Glomerular visceral epithelial cell (primary cell): ENCODE measurements around the gene FRRS1.
"Not testable (repeated sequence)": the region's sequence is repeated elsewhere in the genome, so short reads cannot be mapped to it uniquely, and the experiment has no call there.

Experiments used
- DNase-seq: peaks from one replicate; pipeline ENCODE4 v3.0.0-alpha.2; 2016; ENCODE audit errors: extremely low spot score

FRRS1 gene

GRCh38 chr1:99764909-99765308 lies 1.5 kb downstream of the FRRS1 start:
- DNase-seq = no peak

GRCh38 chr1:99764439-99764838 lies 2.0 kb downstream of the FRRS1 start:
- no peak for DNase-seq

DNA sequence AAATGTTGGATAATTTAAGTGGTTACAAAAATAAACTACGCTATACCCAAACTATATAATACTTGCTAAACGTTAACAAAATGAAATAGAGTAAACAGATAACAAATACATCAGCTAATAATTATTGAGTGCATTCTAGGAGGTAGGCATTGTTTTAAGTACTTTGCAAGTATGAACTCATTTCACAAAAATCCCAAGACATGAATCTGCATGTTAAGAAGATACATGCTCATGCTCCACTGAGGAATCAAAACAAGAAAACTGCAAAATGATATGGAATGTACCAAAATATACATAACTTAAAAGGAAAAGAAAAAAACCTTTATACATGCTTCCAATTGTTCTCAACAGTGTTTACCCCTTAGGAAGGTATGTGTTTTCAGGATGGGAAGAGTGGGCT lies 2.5 kb downstream of the FRRS1 start:
- DNase-seq = no peak

- DNase-seq = no peak
Measured at GRCh38 chr1:99761774-99762173, 4.7 kb downstream of the FRRS1 start.

DNA sequence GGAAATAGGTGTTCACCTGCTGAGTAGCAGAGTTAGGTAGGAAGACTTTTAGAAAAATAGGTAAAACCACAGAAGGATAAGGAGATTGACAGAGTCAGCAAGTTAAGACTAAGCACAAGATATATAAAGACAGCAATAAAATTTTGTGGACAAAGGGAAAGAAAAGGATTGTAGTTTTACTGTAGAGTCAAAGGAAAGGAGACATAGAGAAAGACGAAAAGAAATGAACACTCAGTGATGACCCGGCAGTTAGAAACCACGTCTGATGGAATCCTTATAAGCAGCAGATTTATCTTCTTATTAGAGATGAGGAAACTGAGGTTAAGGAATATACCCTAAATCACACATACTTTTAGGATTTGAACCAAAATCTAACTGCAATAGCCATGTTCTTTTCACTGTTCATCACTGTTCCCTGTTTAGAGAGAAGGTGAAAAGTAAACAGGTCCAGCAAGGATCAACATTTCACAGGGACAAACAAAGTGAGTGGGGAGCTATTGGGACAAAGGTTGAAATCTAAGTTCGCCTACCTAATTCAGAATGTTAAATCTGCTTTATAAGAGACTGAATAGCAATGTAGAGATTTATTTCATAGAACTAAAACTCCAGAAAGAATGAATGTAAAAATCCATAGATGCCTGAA lies 6.8 kb downstream of the FRRS1 start:
- DNase-seq = no peak

DNA sequence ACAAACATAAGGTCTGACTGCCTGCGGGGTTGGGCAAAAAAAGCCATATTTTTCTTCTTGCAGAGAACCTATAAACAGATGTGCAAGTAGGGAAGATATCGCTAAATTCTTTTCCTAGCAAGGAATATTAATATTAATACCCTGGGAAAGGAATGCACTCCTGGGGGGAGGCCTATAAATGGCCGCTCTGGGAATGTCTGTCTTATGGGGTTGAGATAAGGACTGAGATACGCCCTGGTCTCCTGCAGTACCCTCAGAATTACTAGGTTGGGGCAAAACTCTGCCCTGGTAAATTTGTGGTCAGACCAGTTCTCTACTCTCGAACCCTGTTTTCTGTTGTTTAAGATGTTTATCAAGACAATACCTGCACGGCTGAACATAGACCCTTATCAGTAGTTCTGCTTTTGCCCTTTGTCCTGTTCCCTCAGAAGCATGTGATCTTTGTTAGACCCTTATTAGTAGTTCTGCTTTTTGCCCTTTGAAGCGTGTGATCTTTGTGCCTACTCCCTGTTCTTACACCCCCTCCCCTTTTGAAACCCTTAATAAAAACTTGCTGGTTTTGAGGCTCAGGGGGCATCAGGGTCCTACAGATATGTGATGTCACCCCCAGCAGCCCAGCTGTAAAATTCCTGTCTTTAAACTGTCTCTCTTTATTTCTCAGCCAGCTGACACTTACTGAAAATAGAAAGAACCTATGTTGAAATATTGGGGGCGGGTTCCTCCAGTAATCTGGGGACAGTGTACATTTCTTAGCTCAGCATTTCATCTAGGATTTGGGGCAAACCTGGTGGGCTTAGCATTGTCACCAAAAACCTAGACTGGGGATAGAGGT lies 7.5 kb downstream of the FRRS1 start:
- DNase-seq = not testable (repeated sequence)

DNA sequence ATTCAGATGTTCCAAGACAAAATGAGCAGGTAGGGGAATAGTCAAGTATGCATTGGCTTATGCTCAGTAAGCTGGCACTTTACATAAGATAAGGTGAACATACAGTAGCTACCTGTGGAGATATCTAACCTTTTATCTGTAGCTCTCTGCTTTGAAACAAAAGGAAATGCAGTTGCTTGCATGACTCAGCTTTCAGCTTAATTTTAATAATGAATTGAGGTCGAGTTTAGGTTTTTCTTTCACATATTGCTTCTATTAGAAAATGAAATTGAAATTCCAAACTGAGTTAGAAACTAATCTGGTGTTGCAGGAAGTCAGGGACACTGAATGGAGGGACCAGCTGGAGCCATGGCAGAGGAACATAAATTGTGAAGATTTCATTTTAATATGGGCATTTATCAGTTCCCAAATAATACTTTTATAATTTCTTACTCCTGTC lies 8.3 kb downstream of the FRRS1 start:
- no peak for DNase-seq

DNA sequence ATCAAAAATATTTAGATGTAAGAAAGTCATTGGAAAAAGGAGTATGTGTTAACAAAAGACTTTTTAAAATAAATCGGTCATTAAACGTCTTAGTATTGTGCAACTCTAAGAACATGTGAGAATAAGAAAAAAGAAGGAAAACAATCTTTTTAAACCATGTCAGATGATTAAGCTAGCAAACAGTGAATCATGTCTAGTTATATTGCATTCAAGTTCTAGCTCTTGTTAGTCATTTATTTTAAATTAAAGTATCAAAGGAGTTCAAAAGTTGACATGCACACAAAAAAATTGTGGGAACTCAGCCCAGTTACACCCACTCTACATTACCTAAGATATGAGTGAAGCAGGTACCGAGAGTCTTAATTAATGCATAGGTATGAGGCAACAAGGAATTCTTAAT lies 9.8 kb downstream of the FRRS1 start:
- DNase-seq = no peak

- DNase-seq = no peak
Measured at GRCh38 chr1:99755664-99756063, 10.8 kb downstream of the FRRS1 start.

DNA sequence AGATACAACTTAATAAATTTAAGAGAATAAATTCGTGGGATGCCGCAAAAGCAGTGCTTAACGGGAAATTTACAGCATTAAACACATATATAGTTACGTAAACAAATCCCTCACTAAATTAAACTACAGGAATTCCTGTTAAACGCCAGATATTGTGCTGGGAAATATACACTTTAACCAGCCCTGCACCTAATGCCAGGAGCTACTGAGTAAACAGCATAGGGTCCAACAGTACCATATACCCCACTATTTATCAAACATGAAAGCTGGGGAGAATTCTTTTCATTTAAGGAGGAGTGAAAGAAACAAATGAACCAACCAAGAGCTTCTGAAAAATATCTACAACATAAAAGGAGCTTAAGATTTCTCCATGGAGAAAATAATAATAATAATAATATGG lies 11.7 kb downstream of the FRRS1 start:
- DNase-seq = no peak

- DNase-seq = no peak
Measured at GRCh38 chr1:99754055-99754626, 12.3 kb downstream of the FRRS1 start.

DNA sequence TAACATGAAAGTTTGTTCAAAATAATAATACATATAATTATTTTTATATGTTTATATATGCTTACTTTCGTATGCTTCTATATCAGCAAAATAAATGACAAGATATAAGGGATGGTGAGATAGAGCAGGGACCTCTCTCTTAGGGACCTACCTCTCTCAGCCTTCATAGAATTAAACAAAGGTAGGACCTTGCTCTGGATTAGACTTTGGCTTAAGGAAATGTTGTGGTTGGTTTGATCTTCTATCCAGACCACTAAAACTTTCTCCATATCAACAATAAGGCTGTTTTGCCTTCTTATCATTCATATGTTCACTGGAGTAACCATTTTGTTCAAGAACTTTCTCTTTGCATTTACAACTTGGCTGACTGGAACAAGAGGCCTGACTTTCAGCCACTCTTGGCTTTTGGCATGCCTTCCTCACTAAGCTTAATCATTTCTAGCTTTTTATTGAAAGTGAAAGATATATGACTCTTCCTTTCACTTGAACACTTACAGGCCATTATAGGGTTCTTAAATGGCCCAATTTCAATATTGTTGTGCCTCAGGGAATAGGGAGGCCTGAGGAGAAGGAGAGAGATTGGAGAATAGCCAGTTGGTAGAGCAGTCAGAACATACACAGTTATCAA lies 14.4 kb downstream of the FRRS1 start:
- peak; percentile 17 for DNase-seq

DNA sequence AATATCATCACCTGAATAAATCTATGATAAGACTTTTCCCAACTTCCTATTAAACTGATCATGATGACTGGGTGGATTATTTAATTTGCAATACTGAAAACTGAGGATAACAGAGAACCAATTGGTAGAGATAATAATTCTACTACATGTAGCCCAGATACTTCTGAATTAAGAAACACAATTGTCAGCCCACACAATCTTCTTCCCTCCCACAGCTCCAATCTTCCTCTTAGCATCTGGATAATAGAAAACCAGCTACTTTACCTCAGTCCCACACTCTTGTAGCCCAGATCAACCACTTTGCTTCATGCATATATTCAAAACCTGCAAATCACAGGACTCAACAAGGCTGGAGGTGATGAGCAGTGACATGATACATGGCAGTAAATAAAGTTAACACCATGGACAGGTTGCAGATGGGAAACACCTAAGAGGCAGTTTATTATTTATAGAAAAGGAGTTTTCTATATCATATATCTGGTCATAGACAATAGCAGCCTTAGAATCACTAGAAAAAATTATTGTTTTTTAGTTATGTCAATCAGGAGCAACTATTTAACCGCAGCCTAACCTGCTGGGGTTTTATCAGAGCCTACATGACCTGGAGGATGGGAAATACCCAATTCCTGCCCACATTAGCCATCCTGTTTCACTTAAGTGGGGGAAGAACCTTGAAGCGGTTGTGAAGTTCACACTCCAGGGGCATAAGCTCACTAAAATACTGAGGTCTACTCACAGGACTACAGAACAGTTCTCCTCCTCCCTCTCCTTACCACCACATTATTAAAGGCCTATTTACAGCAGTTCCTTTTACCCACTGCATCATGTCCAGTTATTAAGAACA lies 16.7 kb downstream of the FRRS1 start:
- no peak for DNase-seq

GRCh38 chr1:99748419-99748818 lies 18.0 kb downstream of the FRRS1 start:
- no peak for DNase-seq

- DNase-seq = no peak
Measured at GRCh38 chr1:99745684-99746083, 20.8 kb downstream of the FRRS1 start.

- DNase-seq = no peak
Measured at GRCh38 chr1:99745061-99745460, 21.4 kb downstream of the FRRS1 start.

DNA sequence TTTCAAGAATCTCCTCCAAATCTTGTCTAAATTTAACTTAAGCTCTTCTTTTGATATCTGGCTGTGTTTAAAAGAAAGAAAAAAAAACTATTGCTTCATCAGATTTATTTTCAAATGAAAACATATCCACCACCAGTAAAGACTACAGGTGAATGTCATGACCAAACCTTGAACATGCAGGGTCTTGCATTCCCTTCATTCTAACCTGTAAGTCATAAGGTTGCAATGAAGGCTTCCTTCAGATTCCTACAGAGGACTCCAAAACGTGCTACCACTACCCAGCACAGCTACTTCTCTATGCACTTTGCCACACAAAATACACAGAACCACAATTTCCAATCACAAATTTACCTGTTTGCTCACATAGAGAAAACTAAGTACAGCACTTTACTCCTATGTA lies 26.3 kb downstream of the FRRS1 start:
- DNase-seq = no peak

DNA sequence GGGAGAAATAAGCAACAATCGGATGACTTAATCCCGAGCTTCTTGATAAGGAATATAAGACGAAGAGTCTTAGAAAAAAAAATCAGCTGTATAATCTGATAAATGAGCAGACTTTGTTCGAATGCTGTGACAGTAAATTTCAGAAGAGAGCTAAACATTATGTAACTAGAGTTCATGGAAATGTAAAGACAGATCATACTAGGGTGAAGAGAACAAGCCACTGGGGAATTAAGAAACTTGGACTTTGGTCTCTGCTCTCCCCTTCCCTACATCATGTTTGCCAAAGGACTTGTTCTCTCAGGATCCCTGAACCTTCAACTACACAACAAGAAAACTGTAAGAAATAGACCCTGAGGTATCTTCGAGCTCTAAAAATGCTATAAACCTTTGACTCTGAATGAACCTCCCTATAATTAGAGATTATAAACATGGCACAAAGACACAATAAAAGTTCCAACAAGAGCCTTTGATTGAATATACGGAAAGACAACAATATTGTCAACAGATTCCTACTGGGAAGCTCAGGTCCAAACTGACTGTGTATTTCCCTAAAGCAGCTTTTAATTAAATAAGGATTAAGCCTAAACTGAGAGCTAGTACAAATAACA lies 27.5 kb downstream of the FRRS1 start:
- no peak for DNase-seq

DNA sequence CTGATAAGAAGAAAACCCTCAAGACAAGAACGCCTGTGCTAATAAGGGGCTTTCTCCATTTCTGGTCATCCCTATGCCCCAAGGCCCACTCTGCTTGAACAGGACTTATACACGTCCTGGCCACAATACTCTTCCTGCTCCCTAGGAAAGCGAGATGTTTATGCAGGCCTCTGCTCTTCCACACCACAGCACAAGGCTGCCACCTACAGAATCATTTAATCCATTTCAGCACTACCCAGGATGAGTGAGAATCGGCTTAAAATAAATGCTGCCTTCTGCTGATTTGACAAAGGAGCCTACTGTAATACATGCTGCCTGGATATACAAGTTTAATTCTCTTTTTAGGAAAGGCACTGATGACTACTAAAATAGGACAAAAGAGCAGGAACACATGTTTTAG lies 29.4 kb downstream of the FRRS1 start:
- DNase-seq = peak; percentile 71

GRCh38 chr1:99735852-99736251 lies 30.6 kb downstream of the FRRS1 start:
- no peak for DNase-seq

DNA sequence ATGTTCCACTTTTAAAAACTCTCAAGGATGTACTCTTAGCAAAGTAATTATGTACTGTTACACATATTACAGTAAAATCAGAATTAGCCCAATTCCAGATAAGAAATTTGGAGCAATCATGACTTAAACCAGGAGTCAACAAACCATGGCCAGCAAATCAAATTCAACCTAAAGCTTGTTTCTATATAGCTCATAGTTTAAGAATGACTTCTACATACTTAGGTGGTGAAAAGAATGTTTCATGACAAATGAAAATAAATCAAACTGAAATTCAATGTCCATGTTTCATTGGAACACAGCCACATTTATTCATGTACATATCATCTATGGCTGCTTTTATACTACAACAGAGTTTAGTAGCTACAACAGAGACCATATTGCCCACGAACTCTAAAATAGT lies 35.1 kb downstream of the FRRS1 start:
- DNase-seq = peak; percentile 51
